BE2C (cell line): ENCODE results near the gene MGLL.

Source experiments
- DNase-seq: peaks from one replicate; pipeline ENCODE4 v3.0.0-alpha.2; 2020
- H3K27me3 ChIP-seq: fragments of 250-450 bp; sonication (Bioruptor Pico); 2 replicates; pipeline ENCODE4 v1.5.1; 2020; ENCODE audit warnings: mild to moderate bottlenecking
- H3K36me3 ChIP-seq: fragments of 250-450 bp; sonication (Bioruptor Pico); 2 replicates; pipeline ENCODE4 v1.5.1; 2020; ENCODE audit warnings: mild to moderate bottlenecking
- H3K4me1 ChIP-seq: fragments of 250-450 bp; sonication (Bioruptor Pico); 2 replicates; pipeline ENCODE4 v1.5.1; 2020
- H3K4me3 ChIP-seq: 2 replicates; pipeline ENCODE4 v1.5.1; 2011; ENCODE audit warnings: low read depth, low read length
- H3K9me3 ChIP-seq: fragments of 250-450 bp; sonication (Bioruptor Pico); 2 replicates; pipeline ENCODE4 v1.5.1; 2020
- TF ChIP-seq, protein P1 (sequence below): IDR thresholded peaks from 2 replicates; pipeline ENCODE4 v1.5.1; 2012; ENCODE audit warnings: mild to moderate bottlenecking, low read depth, low read length

The MGLL gene

DNA sequence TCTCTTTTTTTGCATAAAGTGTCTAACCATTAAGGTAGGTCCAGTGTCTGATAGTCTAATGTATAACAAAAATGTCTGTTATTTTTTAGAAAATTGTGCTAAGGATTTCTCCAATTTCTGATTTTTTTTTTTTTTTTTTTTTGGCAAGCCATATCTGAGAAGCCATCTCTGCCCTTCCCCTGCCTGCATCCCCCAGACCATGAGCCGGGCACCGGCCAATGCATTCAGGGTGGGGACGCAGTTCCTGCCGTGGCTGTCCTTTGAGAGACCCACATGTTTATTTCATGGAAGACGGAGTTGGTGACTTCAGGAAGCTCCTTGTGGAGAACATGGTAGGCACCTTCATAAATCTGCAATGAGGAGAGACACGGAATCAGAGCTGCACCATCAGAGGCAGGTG lies 130.3 kb downstream of the MGLL start:
- H3K27me3 ChIP-seq = no peaks in the 10 kb centered on the region
- no peaks in the 10 kb centered on the region for H3K36me3 ChIP-seq
- TF ChIP-seq, protein P1, sequence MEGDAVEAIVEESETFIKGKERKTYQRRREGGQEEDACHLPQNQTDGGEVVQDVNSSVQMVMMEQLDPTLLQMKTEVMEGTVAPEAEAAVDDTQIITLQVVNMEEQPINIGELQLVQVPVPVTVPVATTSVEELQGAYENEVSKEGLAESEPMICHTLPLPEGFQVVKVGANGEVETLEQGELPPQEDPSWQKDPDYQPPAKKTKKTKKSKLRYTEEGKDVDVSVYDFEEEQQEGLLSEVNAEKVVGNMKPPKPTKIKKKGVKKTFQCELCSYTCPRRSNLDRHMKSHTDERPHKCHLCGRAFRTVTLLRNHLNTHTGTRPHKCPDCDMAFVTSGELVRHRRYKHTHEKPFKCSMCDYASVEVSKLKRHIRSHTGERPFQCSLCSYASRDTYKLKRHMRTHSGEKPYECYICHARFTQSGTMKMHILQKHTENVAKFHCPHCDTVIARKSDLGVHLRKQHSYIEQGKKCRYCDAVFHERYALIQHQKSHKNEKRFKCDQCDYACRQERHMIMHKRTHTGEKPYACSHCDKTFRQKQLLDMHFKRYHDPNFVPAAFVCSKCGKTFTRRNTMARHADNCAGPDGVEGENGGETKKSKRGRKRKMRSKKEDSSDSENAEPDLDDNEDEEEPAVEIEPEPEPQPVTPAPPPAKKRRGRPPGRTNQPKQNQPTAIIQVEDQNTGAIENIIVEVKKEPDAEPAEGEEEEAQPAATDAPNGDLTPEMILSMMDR = no peak
- H3K9me3 ChIP-seq = no peaks in the 10 kb centered on the region
- peak; percentile 2 for DNase-seq
- no peak overlapping the region for H3K4me3 ChIP-seq
- H3K4me1 ChIP-seq = peaks cover 5% of the 10 kb centered on the region

DNA sequence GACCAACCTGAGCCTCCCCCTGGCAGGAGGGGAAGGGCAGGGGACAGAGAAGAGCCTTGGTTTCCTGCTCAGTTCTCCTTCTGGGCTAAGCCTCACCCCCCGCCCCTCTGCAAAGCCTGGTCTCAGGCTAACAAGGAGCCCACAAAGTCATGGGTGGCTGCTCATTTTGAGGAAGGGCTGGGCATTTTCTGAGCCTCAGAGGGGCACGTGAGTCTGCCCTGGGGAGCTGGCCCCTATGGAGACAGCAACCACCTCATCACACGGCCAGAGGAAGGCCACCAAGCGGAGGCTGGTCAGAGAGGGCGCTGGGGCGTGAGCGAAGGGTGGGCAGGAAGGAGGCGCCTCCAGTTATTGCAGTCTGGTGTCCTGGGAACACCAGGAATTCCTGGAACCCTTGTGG lies 130.8 kb downstream of the MGLL start:
- DNase-seq = peak; percentile 4
- Histone ChIP-seq H3K27me3 (no peaks in the 10 kb centered on the region), H3K36me3 (no peaks in the 10 kb centered on the region), H3K4me1 (peaks cover 2% of the 10 kb centered on the region), H3K9me3 (no peaks in the 10 kb centered on the region), H3K4me3 (no peak overlapping the region)
- TF ChIP-seq, protein P1 = no peak

DNA sequence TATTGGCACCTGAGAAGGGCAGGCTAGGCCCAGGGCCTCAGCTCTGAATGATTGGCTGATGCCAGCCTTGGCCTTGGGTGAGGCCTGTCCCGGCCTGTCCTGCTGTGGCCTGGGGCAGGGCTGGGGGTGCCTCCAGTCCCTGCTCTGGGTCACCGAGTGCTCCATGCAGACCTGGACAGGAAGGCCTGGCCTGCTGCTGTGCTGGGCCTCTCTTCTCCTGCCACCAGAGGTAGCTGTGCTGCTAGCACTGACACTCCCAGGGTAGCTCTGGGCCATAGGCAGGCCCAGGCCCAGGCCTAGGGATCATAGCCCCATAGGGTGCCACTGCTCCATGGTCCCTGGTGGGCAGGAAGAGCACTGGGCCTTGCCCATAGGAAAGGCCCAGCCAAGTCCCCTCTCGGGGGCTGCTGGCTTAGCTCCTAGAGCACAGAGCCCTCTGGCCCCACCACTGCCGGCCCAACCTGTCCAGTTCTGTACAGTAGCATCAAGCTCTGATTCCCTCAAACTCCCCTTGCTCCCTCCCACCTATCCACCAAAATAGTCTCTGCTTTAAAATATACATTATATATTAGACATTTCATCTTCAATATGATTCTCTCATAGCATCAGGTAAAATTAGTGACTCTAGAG lies 131.4 kb downstream of the MGLL start:
- H3K4me1 ChIP-seq = no peaks in the 10 kb centered on the region
- TF ChIP-seq, protein P1 = peak; percentile 83
- no peaks in the 10 kb centered on the region for H3K9me3 ChIP-seq
- H3K36me3 ChIP-seq = no peaks in the 10 kb centered on the region
- DNase-seq = peak; percentile 73
- H3K4me3 ChIP-seq = no peak overlapping the region
- H3K27me3 ChIP-seq = no peaks in the 10 kb centered on the region

DNA sequence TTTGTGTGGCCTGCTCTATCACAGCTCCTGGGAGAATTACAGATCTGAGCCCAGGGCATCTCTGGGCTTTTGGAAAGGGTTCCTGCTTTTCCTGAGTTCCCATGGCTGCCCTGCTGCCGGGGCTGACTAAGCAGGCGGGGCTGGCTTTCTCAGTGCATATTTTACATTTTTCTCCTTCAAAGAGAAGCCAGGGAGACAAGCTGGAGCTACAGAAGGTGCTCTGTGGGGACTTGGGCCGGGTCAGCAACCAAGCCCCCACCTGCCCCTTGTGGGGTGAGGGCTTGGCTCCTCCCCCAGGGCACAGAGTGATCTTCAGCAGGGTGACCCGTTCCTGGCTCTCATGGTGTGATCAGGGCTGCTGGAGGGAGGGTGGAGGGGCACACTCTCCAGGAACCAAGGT lies 132.2 kb downstream of the MGLL start:
- Histone ChIP-seq H3K4me3 (no peak overlapping the region), H3K4me1 (no peaks in the 10 kb centered on the region), H3K36me3 (no peaks in the 10 kb centered on the region), H3K27me3 (no peaks in the 10 kb centered on the region), H3K9me3 (no peaks in the 10 kb centered on the region)
- TF ChIP-seq, protein P1 = no peak
- peak; percentile 3 for DNase-seq

DNA sequence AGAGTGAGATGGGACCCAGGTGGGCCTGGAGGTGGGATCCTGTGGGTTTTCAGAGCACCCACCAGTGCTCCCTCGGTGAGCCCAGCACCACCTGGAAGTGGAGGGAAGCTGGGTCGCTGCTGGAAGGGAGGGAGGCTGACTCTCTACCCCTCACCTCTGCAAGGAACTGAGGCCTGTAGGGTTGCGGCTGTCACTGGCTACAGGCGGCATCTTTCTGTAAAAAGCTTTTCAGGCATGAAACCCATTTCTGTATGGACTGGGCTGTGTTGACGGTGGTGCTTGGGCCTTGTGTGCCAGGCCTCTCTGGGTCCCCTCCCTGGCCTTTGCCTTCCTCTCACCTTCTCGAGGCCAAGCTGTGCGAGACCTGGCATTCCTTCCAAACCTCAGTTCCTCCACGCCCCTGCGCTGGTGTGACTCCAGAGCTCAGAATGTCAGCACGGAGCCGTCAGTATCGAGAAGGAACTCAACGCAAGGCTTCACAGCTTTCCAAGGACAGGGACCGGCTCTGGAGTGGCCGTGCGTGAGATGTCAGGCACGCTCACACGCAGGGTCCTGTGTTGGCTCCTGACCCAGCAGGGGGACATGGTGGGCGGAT lies 133.0 kb downstream of the MGLL start:
- Histone ChIP-seq H3K4me3 (no peak overlapping the region), H3K36me3 (no peaks in the 10 kb centered on the region), H3K4me1 (no peaks in the 10 kb centered on the region), H3K9me3 (no peaks in the 10 kb centered on the region), H3K27me3 (no peaks in the 10 kb centered on the region)
- DNase-seq = peak; percentile 2
- TF ChIP-seq, protein P1 = no peak
